Right cardiac atrium (tissue), 5 donors: Measurements from ENCODE around the gene EYA4. TPM values are rescaled to one million over a fixed set of nuclear protein-coding genes. Genes with fewer than 3 reads are reported as not detected.
A peak's percentile ranks its signal among the peaks of the same experiment; 100 is the strongest.

Experiments
- ATAC-seq, 2 donors: fragments of 200-7000 bp; cut with Tn5 transposase; one replicate each; pipeline versions ENCODE4 v1.8.0 to v1.9.1; 2020; ENCODE audit warnings: moderate library complexity in 2 of 2, mild to moderate bottlenecking in 1 of 2
- DNase-seq, 3 donors: peaks; one replicate each; pipeline ENCODE4 v3.0.0-alpha.2; 2020
- H3K27ac ChIP-seq: one replicate; pipeline ENCODE4 v1.5.1; 2013; ENCODE audit warnings: mild to moderate bottlenecking, low read length, control low read depth, moderate library complexity
- H3K27me3 ChIP-seq: one replicate; pipeline ENCODE4 v1.6.1; 2013; ENCODE audit not compliant: control insufficient read depth, insufficient read depth
- H3K4me1 ChIP-seq: one replicate; pipeline ENCODE4 v1.6.1; 2013; ENCODE audit warnings: low read length; ENCODE audit not compliant: control insufficient read depth, insufficient read depth
- H3K4me3 ChIP-seq: one replicate; pipeline ENCODE4 v1.5.1; 2013; ENCODE audit warnings: low read length, control low read depth
- H3K9me3 ChIP-seq: one replicate; pipeline ENCODE4 v1.6.1; 2013; ENCODE audit warnings: low read length; ENCODE audit not compliant: control insufficient read depth
- WGBS: extraction: QIAGEN DNeasy Blood & Tissue Kit; methylation state at CpG from one replicate; pipeline ENCODE4 v1.1.7; 2013; 5-methylcytosine and 5-hydroxymethylcytosine counted together
- intact Hi-C, 4 donors: fragments of 100-400 bp; cut with DNase I; formaldehyde crosslinking; loops; one replicate each; pipeline versions ENCODE4 v1.11.0 to v1.14.0; 2022 to 2023
- polyA plus RNA-seq: library from polyadenylated mRNA; stranded (reverse); fragments of 200-250 nt; gene quantifications from one replicate; pipeline ENCODE4 v1.2.3, GENCODE V29; 2013
- total RNA-seq, 4 donors: library from RNA; stranded (reverse); fragmentation: NEBNext Ultra II Directional; extraction: Animal tissue kit (Norgen Biotek cat#: 25700); gene quantifications; one replicate each; pipeline ENCODE4 v1.2.1, GENCODE V29; 2021
- donor health status: healthy with polysubstance abuse.
- donor health status: DM: no; HTN: yes; CAD: no.
- donor health status: DM: no; HTN: no; CAD: no.
- donor health status: DM: no; HTN: yes; CAD: no; lungs with severe emphysema.
- donor health status: DM: yes; HTN: yes; CAD: no.

EYA4 gene
- total and polyA plus RNA-seq, 5 donors, result 4.3 to 38.2 (median 17.7) TPM

DNA sequence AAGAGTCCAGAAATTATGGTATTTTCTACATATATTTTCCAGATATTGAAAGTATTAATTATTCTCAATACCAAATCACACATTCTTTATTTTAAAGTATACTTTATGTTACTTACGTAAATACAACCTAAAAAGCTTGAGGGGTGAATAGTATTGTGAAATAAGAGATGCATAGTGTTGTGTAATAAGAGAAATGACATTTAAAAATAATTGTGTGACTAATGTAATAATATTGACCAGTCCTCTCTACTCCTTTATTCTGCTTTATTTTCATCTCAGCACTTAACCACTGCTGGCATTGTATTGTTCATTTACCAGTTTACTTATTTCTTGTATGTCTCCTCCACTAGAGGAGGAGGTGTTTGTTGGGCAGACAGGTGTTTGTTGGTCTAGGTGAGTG lies 135.6 kb downstream of the EYA4 start:
- ATAC-seq (no peak), DNase-seq (no peak)
- intact Hi-C loops, result no loop called here
- Histone ChIP-seq H3K4me3 (no peak overlapping the region), H3K27ac (no peak overlapping the region), H3K27me3 (no peaks in the 10 kb centered on the region), H3K4me1 (no peaks in the 10 kb centered on the region), H3K9me3 (no peaks in the 10 kb centered on the region)
- WGBS, result 83% methylated on average over 1 of the region's 1 CpG

DNA sequence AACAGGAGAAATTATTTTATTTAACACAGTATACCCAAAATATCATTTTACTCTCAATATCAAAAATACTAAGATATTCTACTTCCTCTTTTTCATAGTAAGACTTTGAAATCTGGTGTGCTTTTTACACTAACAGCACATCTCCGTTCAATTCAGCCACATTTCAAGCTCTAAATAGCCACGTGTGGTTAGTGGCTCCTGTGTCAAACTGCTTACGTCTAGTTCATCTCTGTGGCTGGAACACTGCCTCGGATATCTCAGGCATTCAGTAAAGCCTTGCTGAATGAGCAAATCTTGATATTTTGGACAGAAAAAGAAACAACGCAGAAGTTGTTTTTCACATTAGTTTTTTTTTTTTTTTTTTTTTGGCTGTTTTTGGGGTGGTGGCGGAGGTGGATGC lies 136.1 kb downstream of the EYA4 start:
- no peak for DNase-seq

DNA sequence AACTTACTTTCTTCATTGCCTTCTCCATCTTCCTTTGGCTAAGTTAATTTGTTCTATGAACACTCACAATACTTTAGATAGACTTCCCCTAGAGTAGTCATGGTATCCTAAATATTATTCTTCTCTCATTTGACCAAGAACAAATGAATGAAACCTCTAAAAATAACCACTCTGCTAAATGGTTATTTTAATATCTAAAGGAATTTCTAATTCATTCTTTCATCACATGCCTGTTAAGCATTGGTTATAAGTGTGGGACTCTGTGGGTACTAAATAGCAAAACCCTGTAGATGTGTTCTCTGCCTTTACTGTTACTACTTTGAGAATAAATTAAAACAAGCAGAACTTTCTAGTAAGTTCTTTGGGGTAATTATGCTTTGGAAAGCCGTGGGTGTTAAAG lies 138.9 kb downstream of the EYA4 start:
- H3K9me3 ChIP-seq, result no peaks in the 10 kb centered on the region
- WGBS, result 65% methylated on average over 1 of the region's 1 CpG
- H3K27ac ChIP-seq, result no peak overlapping the region
- no peak for DNase-seq
- no peaks in the 10 kb centered on the region for H3K4me1 ChIP-seq
- intact Hi-C loops, result no loop called here
- no peak overlapping the region for H3K4me3 ChIP-seq
- ATAC-seq, result no peak
- H3K27me3 ChIP-seq, result no peaks in the 10 kb centered on the region

More for the DNA sequence above, 136.1 kb downstream of the EYA4 start:
- 58% methylated on average over 6 of the region's 6 CpGs for WGBS
- Histone ChIP-seq H3K4me3 (no peak overlapping the region), H3K4me1 (no peaks in the 10 kb centered on the region), H3K27me3 (no peaks in the 10 kb centered on the region), H3K9me3 (no peaks in the 10 kb centered on the region), H3K27ac (no peak overlapping the region)
- no peak for ATAC-seq
- intact Hi-C loops, result no loop called here

DNA sequence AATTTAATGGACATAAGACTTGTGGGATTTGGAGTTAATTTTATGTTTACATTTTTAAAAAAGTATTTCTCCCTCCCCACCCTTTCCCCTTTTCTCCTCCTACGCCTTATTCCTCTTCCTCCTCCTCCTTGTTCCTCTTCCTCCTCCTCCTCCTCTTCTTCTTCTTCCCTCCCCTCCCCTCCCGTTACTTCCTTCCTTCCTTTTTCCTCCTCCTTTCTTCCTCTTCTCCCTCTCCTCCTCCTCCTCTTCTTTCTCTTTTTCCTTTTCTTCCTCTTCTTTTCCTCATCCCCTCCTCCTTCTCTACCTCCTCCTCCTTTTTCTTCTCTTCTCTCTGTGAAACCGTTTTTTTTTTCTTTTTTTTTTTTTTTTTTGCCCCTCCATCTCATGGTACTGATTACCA lies 139.6 kb downstream of the EYA4 start:
- intact Hi-C loops, result no loop called here
- no peaks in the 10 kb centered on the region for H3K27me3 ChIP-seq
- H3K9me3 ChIP-seq, result no peaks in the 10 kb centered on the region
- no peak for ATAC-seq
- no peak overlapping the region for H3K27ac ChIP-seq
- 62% methylated on average over 3 of the region's 3 CpGs for WGBS
- no peak overlapping the region for H3K4me3 ChIP-seq
- no peak for DNase-seq
- H3K4me1 ChIP-seq, result no peaks in the 10 kb centered on the region

DNA sequence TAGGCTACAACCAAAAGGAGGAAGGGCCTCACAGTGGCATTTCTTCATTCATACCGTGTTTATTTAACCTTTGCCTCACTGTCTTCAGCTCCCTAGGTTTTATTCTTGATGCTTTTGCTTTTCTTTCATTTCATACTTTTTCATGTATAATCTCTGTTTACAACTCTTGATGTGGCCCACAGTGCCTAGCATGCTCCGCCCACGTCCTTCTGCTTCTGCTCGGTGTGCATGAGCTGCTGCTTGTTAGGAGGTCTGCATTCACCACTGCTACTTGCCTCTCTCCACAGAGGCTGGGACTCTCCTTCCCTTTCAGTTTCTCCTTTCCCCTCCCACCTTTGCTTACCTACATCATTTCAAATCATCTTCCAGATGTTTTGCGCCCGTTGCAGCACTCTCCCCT lies 147.6 kb downstream of the EYA4 start:
- no peak for DNase-seq
- Histone ChIP-seq H3K27me3 (no peaks in the 10 kb centered on the region), H3K9me3 (no peaks in the 10 kb centered on the region), H3K4me1 (peaks cover 4% of the 10 kb centered on the region), H3K4me3 (no peak overlapping the region), H3K27ac (no peak overlapping the region)
- intact Hi-C loops, result no loop called here
- 79% methylated on average over 6 of the region's 6 CpGs for WGBS
- no peak for ATAC-seq

DNA sequence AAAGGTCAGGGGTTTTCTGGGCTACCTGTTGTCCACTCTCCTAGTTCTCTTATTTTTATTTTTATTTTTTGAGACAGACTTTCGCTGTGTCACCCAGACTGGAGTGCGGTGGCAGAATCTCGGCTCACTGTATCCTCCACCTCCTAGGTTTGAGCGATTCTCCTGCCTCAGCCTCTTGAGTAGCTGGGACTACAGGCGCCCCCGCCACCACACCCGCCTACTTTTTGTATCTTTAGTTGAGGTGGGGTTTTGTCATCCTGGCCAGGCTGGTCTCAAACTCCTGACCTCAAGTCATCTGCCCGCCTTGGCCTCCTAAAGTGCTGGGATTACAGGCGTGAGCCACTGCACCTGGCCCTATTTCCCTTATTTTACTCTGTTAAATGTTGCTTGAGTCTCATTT lies 149.0 kb downstream of the EYA4 start:
- Histone ChIP-seq H3K4me1 (peaks cover 4% of the 10 kb centered on the region), H3K27me3 (no peaks in the 10 kb centered on the region), H3K4me3 (no peak overlapping the region), H3K9me3 (no peaks in the 10 kb centered on the region), H3K27ac (no peak overlapping the region)
- DNase-seq (no peak), ATAC-seq (no peak)
- 95% methylated on average over 9 of the region's 9 CpGs for WGBS
- intact Hi-C loops, result no loop called here

DNA sequence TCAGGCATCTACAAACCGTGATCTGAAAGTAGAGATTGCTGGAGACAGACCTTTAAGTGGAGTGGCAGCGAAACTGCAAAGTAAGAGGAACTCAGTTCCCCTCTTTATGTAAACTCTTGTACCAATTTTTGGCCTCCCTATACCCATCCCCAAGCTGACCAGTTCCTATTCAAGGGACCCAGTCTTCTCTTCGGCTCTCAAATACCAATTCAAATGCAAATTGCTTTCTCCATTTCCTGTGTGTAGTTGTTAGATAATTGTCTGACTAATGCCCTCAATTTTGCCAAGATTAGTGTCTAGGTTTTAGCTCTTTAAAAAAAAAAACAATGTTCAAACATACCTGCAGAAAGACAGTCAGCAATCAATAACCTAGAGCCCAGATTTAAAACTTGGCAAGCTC lies 150.9 kb downstream of the EYA4 start:
- intact Hi-C loops, result no loop called here

DNA sequence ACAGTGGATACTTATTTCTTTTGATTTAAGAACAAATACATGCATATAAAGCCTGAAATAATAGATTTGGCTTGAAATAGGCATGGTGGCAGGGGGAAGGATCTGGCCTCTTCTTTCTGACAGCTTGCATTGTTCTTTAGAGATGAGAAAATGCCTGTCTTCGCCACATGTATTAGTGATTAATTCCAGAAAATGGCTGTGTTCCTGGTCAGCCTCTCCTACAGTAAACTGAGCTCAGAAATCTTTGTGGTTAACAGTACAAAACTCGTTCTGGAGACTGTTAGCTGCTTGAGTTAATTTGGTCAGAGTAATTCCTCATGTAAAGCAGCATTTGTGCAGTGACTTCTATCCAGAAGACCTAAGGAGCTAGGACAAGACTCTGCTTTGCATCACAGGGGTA lies 151.5 kb downstream of the EYA4 start:
- DNase-seq (no peak), ATAC-seq (no peak)
- H3K27me3 ChIP-seq, result no peaks in the 10 kb centered on the region
- intact Hi-C loops, result no loop called here
- H3K9me3 ChIP-seq, result no peaks in the 10 kb centered on the region
- WGBS, result 68% methylated on average over 2 of the region's 2 CpGs
- H3K4me1 ChIP-seq, result peaks cover 4% of the 10 kb centered on the region
- H3K27ac ChIP-seq, result no peak overlapping the region
- H3K4me3 ChIP-seq, result no peak overlapping the region

More for the DNA sequence above, 150.9 kb downstream of the EYA4 start:
- no peaks in the 10 kb centered on the region for H3K9me3 ChIP-seq
- no peak overlapping the region for H3K4me3 ChIP-seq
- DNase-seq (no peak), ATAC-seq (no peak)
- 79% methylated on average over 3 of the region's 3 CpGs for WGBS
- no peak overlapping the region for H3K27ac ChIP-seq
- no peaks in the 10 kb centered on the region for H3K27me3 ChIP-seq
- H3K4me1 ChIP-seq, result peaks cover 4% of the 10 kb centered on the region

DNA sequence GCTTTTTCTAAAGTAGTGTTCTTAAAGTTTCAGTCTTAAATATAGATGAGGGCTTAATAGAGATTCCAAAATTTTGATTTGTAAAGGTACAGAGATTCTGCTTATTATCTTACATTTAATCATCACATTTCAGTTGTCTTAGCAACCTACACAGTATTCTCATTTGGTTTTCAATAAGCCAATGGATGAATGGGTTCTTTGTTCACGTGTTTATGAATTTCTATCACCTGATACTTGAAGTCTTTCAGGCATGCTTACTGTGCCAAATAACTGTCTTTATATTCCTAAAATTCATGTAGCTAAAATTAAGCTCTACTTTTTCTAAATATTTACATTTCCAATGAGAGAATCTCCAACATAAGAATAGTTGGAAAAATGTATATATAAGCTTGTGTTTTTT lies 152.7 kb downstream of the EYA4 start:
- no peak overlapping the region for H3K4me3 ChIP-seq
- no peaks in the 10 kb centered on the region for H3K9me3 ChIP-seq
- 79% methylated on average over 1 of the region's 1 CpG for WGBS
- no peaks in the 10 kb centered on the region for H3K27me3 ChIP-seq
- intact Hi-C loops, result no loop called here
- DNase-seq (no peak), ATAC-seq (no peak)
- no peak overlapping the region for H3K27ac ChIP-seq
- H3K4me1 ChIP-seq, result peaks cover 1% of the 10 kb centered on the region

DNA sequence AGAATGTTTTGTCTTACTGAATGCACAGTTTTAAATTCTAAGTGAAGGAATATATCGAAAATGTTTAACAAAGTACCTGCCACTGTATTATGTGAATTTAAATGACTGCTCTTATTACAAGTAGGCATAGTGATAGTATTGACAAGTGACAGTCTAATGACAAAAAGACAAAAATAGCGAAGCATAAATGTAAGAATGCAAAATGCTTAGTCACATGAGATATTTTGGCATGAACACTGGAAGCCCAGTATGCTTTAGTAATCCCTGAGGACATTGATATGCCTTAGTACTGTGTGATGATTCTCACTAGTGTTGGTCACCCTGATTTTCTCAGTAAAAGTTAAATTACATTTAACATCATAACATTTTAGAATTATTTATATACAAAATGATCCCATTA lies 153.5 kb downstream of the EYA4 start:
- H3K27me3 ChIP-seq, result no peaks in the 10 kb centered on the region
- H3K4me1 ChIP-seq, result peaks cover 1% of the 10 kb centered on the region
- H3K27ac ChIP-seq, result no peak overlapping the region
- peak; percentile 45 to 57 for ATAC-seq
- WGBS, result 67% methylated on average over 2 of the region's 2 CpGs
- H3K9me3 ChIP-seq, result no peaks in the 10 kb centered on the region
- intact Hi-C loops, result no loop called here
- no peak overlapping the region for H3K4me3 ChIP-seq
- DNase-seq, result no peak

DNA sequence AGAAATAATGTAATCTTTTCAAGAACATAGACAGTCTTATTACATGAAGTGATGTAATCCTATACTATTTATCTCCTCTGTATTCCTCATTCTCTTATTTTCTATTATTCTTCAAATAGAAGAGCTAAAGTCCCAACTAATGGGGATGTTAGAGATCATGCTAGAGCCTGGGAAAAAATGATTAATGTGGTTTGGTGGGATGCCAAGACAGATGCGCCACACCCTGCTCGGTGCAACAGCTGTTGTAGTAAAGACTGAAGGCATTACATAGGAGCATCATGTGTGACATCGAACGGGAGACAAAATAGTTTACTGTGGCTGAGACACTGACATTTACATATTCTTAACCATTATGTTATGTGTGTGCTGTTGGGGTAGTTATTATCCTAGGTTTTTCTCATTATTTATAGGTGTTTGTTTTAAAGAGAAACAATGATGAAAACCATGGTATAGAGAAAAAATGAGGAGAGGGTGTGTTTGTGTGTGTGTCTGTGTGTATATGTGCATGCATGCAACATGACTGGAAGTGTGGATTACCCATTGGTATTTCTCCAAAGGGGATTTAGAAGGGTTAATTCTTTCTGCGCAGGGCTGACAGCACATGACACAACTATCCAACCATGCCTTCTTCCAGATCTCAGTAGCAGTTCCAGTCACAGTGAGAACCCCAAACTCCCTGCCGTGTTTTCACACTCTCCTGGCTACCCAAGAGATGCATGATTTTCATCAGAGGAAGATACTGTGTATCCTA lies 155.3 kb downstream of the EYA4 start:
- no peaks in the 10 kb centered on the region for H3K27me3 ChIP-seq
- DNase-seq (no peak), ATAC-seq (no peak)
- intact Hi-C loops, result no loop called here
- no peak overlapping the region for H3K4me3 ChIP-seq
- H3K9me3 ChIP-seq, result no peaks in the 10 kb centered on the region
- no peaks in the 10 kb centered on the region for H3K4me1 ChIP-seq
- no peak overlapping the region for H3K27ac ChIP-seq
- 67% methylated on average over 6 of the region's 6 CpGs for WGBS

DNA sequence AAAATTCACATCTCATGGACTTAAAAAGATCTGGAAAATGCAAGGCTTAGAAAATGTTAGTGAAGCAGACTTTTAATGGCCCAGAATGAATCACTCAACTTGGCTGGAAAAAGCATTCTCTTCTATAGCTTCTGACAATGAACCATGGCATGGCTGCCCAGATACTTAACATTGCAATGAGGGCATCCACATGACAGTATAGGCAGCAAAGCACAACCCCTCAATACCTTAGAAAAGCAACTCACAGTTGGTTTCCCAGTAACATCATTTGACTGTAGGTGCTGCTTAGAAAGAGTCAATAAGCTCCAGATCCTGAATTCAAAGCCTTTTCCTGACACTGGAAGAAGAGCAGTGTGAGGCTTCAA lies 155.8 kb downstream of the EYA4 start:
- no peak overlapping the region for H3K4me3 ChIP-seq
- no peaks in the 10 kb centered on the region for H3K4me1 ChIP-seq
- intact Hi-C loops, result no loop called here
- no peak overlapping the region for H3K27ac ChIP-seq
- ATAC-seq (no peak), DNase-seq (no peak)
- H3K27me3 ChIP-seq, result no peaks in the 10 kb centered on the region
- no peaks in the 10 kb centered on the region for H3K9me3 ChIP-seq
